PFSK-1 (cell line): ENCODE measurements around the gene C1QL3.

Experiments used
- POLR2AphosphoS5 ChIP-seq: IDR thresholded peaks from 2 replicates; pipeline ENCODE4 v1.6.1; 2012; ENCODE audit warnings: low read depth, mild to moderate bottlenecking, control low read depth, low read length, moderate library complexity
- SIN3A ChIP-seq: IDR thresholded peaks from 2 replicates; pipeline ENCODE4 v1.6.1; 2012; ENCODE audit warnings: mild to moderate bottlenecking, low read length, moderate library complexity, borderline replicate concordance; ENCODE audit not compliant: insufficient read depth
- TAF1 ChIP-seq: IDR thresholded peaks from 2 replicates; pipeline ENCODE4 v1.6.1; 2012; ENCODE audit warnings: low read length, control low read depth, borderline replicate concordance; ENCODE audit not compliant: insufficient read depth
- TF ChIP-seq, protein P1 (sequence below), 2 experiments: IDR thresholded peaks; 2 replicates each; pipeline versions ENCODE4 v1.6.1 to v1.8.0; 2011 to 2012; ENCODE audit warnings: low read depth in 2 of 2, low read length in 2 of 2, control low read depth in 1 of 2, inconsistent platforms in 1 of 2, mild to moderate bottlenecking in 1 of 2, moderate library complexity in 1 of 2; ENCODE audit not compliant: insufficient read depth in 1 of 2

DNA sequence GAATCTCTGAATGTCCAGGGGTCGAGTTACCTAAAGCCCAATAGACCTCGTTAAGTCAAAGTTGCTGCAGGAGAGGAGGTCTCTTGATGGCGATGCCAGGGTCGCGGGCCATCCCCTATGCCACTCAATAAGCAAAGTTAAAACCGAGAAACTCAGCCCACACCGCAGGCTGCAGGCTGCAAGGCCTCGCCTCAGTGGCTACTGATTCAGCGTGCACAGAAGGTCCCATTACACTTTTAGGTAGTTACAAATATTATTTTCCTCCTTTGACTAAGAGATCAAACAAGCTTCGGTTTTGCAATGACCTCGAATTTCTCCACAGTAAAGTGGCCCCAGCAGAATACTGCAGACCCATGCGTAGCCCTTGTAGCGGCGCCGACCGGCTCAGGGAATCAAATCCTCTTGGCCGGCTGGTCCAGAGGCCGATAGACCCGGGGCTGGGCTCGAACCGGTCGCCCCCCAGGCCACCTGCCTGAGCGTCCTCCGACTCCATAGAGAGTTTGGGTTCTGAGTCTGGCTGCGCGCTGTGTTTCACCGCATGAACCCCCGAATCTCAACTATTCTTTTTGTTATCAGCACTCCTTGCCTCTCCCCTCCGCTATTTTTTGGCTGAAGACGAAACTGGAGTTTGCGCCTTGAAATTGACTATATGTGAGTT, 2.3 kb downstream of the C1QL3 start:
- TF ChIP-seq, protein P1, sequence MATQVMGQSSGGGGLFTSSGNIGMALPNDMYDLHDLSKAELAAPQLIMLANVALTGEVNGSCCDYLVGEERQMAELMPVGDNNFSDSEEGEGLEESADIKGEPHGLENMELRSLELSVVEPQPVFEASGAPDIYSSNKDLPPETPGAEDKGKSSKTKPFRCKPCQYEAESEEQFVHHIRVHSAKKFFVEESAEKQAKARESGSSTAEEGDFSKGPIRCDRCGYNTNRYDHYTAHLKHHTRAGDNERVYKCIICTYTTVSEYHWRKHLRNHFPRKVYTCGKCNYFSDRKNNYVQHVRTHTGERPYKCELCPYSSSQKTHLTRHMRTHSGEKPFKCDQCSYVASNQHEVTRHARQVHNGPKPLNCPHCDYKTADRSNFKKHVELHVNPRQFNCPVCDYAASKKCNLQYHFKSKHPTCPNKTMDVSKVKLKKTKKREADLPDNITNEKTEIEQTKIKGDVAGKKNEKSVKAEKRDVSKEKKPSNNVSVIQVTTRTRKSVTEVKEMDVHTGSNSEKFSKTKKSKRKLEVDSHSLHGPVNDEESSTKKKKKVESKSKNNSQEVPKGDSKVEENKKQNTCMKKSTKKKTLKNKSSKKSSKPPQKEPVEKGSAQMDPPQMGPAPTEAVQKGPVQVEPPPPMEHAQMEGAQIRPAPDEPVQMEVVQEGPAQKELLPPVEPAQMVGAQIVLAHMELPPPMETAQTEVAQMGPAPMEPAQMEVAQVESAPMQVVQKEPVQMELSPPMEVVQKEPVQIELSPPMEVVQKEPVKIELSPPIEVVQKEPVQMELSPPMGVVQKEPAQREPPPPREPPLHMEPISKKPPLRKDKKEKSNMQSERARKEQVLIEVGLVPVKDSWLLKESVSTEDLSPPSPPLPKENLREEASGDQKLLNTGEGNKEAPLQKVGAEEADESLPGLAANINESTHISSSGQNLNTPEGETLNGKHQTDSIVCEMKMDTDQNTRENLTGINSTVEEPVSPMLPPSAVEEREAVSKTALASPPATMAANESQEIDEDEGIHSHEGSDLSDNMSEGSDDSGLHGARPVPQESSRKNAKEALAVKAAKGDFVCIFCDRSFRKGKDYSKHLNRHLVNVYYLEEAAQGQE (IDR thresholded peaks at IDR 0.05; ENCODE audit: insufficient read depth in 1 of 2, low read depth in 2 of 2, low read length in 2 of 2), result no peak
- TF ChIP-seq TAF1, result no peak
- no peak for TF ChIP-seq SIN3A
- TF ChIP-seq POLR2AphosphoS5, result no peak
